Mesangial cell (primary cell): Measurements from ENCODE around the gene SMC3. TPM values are rescaled to one million over a fixed set of nuclear protein-coding genes. Genes with fewer than 3 reads are reported as not detected.

Experiments
- total RNA-seq: library from RNA; depleted of rRNA; stranded (reverse); fragments of >200 nt; gene quantifications from 2 replicates; pipeline ENCODE4 v1.2.3, GENCODE V29; 2015

SMC3 gene
- 7.9 and 17.8 TPM in 2 replicates for total RNA-seq

GRCh38 chr10:110567201-110568054 is at the start of gene SMC3:
Gene SMC3, plus strand, starts transcription at chr10:110567695. Its CDS starts 122 bp downstream, at chr10:110567817.

GRCh38 chr10:110643653-110644597 is 76.4 kb downstream of the SMC3 start, which contains the start of gene RBM20:
Gene RBM20, plus strand, starts transcription at chr10:110644336. Its CDS starts 119 bp downstream, at chr10:110644455.

Other genes starting within 250 kb of the SMC3 start
- 22.6 and 26.9 TPM in 2 replicates for gene DUSP5, start 69.8 kb upstream of the SMC3 start, total RNA-seq
- 1.4 and 1.6 TPM in 2 replicates for gene RBM20, start 76.6 kb downstream of the SMC3 start, total RNA-seq